NCI-H1092 treated with DMSO at 0.1 percent for 48 hours (cell line): ENCODE results near the gene MYO18A.
A peak's percentile ranks its signal among the peaks of the same experiment; 100 is the strongest.
"Not testable (repeated sequence)": the region's sequence is repeated elsewhere in the genome, so short reads cannot be mapped to it uniquely, and the experiment has no call there.

Source experiments
- DNase-seq: peaks from one replicate; lab custom pipeline; 2025; lab: John Stamatoyannopoulos, UW

MYO18A gene

DNA sequence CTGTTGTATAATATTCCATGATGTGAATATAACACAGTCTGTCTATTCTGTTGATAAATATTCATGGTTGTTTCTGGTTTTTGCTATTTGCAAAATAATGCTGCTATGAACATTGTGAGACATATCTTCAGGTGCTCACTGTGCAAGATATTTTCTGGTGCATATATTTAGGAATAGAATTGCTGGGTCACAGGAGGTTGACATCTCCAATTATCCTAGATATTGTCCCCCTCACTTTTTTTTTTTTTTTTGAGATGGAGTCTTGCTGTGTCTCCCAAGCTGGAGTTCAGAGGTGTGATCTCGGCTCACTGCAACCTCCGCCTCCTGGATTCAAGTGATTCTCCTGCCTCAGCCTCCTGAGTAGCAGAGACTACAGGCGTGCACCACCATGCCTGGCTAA, 14.5 kb upstream of the MYO18A start:
- DNase-seq = no peak

DNA sequence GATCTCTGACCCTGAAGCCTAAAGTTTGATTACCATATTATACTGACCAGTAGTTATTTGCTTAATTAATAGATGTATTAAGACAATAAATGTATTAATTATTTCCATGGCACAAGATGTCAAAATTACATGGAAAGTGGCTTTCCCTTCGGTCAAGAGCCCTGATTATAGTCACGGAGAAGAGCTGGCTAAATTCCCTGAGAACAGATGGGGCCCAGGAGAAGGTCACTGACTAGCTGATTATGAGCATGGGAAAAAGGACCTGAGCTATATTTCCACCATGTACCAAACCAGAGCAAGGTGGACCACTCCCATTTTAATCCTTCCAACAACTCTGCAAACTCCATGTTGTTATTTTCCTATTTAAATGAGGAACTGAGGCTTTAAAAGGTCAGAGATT, 12.9 kb upstream of the MYO18A start:
- no peak for DNase-seq

DNA sequence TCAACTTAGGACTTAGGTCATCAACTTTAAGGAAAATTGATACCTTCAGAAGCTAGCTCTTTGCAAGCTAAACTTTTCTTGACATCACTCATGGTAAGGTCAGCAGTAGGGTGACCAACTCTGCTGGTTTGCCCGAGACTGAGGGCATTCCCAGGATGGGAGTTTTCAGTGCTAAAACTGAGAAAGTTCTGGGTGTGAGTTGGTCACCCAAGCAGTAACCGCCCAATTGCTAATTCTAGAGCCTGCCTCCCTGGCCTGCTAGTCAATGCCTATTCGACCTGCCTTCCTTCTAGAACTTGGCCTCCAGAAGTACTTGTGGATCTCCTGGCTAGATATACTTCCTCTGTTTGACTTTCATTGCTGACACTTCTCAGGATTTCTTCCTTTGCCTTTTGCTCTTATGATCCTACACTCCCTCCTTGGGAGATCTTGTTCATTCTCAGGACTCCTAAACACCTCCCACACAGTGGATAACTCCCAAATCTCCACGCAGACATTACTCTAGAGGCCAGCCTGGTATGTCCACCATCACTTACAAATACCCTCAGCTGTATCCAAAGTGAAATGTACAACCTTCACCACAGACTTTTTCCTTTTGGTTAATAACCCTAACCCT, 10.5 kb upstream of the MYO18A start:
- no peak for DNase-seq

DNA sequence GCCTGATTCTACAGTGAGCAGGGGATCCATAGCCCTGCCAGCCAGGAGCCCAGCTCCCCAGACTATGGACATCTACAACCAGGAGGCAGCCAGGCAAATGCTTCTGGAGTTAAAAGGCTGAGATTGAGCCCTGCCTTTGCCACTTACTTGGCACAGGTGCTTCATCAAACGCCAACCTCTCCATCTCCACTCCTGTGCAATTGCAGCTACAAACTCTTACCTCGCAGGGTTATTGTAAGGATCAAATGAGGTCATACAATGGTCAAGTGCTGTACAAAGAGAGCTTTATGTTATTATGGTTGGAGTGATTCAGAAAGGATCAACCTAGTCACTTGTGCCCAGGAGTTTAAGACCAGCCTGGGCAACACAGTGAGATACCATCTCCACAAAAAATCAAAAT, 9.8 kb upstream of the MYO18A start:
- no peak for DNase-seq

DNA sequence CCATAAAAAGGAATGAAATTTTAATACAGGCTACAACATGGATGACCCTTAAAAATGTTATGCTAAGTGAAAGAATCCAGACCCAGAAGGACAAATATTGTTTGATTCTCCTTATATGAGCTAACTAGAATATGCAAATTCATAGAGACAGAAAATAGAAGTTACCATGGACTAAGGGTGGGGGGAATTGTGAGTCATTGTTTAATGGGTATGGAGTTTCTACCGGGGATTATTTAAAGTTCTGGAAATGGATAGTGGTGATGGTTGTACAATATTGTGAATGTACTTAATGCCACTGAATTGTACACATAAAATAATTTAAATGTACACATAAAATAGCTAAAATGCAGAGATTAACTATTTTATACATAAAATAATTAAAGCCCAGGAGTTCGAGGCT, 9.2 kb upstream of the MYO18A start:
- DNase-seq = no peak

DNA sequence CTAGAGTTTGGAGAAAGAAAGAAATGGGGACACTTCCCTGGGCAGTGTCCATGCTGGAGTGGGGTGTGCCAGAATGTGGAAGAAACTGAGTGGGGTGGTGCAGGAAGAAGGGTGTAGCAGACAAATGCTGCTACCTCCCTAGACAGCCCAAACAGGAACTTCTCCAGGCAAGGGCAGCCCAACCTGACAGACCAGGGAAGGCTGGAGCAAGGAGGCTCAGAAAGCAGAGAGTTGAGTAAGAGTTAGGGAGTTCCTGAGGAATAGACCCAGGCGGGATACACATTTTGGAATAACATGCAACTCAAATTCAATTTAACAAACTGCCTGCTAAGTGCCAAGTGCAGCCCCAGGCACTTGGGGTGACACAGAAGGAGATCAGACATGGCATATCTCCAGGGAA, 1.0 kb upstream of the MYO18A start:
- DNase-seq = no peak

DNA sequence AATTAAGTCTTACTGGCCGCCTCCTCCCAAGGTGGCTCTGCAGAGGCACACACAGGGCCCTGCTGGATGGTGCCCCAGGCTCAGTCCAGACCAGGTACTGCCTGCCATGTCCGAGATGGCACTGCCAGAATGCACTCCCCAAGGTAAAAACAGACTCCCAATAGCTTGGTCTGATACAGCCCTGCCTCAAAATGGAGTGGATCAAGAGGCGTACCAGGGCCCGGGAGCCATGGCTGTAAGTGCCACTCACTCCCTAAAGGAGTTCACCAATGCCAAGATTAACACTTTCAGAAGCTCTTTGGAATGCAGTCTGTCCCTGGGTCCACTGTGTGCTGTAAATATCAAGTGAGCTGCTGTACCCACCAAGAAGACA, 576 bp upstream of the MYO18A start:
- DNase-seq = no peak

DNA sequence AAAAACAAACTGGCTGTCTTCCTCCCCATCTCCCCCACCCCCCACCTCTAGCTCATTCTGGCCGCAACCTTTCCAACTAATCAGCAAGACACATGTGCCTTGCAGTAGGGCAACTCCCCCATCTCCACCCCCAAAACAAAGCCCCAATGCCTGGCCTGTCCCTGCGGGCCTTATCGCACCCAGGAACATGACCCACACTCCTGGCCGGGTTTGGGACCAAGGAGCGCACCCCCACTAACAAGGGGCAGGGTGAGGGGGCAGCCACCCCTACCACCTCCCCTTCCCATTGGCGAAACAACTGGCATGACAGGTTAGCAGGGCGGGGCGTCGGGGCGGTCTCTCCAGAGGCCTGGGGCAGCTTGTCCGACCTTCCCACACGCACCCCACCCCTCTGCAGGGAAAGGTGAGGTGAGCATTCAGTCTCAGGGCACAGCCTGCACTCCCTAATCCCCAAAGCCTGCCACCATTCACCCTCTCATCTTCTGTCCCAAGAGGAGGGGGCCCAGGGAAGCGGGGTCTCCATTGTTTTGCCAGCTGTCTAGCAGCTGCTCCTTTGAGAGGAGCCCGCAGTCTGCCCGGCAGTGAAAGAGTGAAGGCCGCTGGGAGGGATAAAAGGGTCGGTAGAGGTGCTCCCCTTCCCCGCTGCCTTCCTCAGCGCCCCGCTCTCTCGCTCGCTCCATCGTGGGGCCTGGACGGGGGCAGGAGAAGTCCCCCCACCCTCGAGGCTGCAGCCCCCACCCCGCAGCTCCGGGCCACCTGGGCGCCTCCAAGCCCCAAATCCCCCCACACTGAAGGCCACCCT, 765 bp downstream of the MYO18A start:
- DNase-seq = peak; percentile 27

DNA sequence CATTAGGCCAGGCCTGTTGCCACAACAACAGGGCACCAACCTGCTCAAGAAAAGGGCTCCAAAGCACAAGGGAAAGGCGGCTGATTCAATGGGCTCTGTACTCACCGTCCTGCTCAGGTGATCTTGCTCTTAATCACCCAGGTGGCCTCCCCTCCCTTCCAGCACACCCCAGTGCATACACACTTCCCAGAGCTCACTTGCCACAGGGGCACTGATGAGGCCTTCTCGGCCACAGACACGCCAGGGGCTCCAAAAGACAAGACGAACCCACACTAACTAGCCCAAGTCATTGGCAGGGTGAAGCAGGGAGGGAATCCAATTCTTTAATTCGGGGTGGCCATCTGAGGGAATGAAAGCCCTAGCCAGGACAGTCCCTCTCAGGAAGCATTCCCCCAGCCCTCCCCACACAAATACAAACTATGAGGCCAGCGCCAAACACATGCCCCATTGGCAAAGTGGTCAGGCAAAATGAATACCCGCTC, 1.4 kb downstream of the MYO18A start:
- no peak for DNase-seq

DNA sequence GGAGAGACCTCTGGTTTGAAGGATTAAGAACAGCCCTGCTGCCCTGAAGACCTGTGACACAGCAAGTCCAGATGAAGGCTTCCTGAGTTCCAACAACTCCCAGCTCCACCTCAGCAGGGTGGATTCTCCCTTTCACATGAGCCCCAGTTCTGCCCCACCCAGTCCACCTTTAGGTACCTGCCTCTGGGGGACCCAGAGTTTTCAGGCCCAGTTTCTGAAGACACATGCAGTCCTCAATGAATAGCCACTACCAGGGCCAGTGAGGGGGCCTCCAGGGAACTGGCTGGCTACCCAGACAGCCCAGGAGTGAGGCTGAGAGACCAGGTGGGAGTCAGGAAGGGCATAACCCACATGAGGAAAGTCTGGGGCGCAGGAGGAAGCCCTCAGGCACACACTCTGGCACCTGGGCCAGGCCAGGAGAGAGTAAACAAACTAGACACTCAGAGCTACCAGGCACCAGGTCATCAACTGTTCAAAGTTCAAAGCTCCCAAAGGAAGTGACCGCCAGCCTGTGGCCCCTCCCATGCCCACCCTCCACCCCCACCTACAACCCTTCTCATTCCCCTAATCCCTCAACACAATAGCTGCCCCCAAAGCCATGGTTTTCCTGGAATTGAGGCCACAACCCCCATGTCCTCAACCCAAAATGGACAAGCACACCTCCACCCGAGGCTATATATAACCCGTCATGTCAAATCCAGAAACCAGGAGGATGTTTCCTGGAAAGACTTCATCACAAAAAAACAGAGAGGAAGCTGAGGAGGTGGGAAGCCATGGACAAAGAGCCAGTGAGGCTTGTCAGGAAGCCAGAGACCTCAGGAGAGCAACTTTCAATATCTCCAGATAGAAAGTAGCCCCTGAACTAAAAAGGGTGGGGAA, 2.1 kb downstream of the MYO18A start:
- DNase-seq = no peak

DNA sequence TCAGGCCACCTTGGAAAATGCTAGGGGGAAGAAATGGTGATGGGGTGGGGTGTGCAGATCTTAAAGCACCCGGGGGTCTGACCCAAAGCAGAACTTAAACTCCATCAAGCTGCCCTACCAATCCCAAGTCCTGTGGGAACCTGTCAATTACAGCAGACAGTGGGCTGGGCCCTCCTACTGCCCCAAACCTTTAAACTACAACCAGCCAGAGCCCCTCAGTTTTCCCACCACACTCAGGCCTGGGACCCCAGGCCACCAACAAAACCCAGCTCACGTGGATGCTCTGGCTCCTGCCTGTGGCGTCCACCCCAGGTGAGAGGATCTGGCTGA, 2.7 kb downstream of the MYO18A start:
- DNase-seq = no peak

DNA sequence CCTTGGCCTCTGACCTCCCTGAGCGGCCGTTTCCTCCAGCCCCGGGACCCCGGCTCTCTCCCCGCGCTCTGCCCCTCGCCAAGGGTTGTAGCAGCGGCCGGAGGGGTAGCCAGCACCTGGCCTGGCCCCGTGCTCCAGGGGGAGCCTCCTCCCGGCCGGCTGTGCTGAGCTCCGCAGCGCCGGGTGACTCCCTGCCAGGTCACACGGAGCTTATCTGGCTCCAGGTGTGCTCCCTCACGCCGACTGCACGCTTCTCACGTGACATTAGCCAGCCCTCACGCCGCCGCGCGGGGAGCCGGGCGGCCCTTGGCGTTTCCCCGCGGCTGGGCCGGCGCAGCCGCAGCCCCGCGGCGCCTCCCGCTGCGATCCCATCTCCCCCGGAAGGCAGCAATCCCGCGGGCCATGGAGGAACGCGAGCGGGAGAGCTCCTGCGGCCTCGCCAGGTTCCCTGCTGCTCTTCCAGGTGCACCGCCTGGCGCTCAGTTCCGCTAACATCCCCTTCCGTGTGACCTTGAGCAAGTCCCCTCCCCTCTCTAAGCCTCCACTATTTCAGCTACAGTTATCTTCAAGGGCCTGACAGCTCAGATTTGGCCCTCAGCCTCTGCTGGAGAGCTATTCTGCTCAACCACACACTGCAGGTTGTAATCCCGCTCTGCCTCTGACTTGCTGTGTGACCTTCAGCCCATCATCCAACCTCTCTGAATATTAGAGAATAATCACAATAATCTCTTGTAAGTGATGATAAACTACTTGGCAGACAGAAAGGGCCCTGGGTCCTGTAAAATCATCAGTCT, 3.4 kb downstream of the MYO18A start:
- peak; percentile 66 for DNase-seq

DNA sequence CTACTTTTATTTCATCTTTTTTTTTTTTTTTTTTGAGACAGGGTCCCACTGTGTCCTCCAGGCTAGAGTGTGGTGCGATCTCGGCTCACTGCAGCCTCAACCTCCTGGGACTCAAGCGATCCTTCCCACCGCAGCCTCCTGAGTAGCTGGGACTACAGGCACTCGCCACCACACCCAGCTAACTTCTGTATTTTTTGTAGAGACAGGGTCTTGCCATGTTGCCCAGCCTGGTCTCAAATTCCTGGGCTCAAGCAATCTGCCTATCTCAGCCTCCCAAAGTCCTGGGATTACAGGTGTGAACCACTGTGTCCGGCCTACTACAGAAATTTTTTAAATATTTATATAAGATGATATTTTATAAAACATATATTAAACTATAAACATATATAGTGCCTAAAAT, 4.8 kb downstream of the MYO18A start:
- no peak for DNase-seq

DNA sequence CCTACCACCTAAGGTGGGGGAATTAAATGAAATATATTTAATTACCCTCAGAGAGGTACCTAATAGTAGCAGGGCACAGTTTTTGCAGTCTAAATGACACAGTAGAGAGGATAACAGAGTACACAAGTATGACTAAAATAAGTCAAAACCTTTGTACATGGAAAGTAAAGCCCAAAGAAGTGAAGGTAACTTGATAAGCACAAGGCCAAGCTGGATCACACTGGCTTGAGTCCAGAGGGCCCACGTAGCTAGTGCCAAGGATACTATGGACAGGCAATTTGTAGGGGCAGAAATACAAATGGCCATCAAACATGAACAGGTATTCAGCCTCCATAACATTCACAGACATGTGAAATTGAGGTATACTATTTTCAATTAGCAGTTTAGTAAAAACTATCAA, 7.6 kb downstream of the MYO18A start:
- no peak for DNase-seq

DNA sequence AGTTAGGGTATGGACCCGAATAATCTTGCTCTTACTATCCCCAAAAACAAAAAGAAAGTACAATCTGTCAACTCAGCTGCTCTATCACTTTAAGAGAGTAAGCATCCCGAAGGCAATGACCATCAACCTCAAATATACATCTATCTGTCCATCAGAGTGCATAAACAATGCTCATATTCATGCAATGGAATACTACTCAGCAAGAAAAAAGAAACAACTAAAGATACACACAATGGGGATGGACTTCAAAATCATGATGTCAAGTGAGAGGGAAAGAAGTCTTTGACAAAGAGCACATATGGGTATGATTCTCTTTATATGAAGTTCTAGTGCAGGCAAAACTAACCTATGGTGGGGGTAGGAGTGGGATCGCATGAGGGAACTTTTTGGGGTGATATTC, 9.5 kb downstream of the MYO18A start:
- no peak for DNase-seq

DNA sequence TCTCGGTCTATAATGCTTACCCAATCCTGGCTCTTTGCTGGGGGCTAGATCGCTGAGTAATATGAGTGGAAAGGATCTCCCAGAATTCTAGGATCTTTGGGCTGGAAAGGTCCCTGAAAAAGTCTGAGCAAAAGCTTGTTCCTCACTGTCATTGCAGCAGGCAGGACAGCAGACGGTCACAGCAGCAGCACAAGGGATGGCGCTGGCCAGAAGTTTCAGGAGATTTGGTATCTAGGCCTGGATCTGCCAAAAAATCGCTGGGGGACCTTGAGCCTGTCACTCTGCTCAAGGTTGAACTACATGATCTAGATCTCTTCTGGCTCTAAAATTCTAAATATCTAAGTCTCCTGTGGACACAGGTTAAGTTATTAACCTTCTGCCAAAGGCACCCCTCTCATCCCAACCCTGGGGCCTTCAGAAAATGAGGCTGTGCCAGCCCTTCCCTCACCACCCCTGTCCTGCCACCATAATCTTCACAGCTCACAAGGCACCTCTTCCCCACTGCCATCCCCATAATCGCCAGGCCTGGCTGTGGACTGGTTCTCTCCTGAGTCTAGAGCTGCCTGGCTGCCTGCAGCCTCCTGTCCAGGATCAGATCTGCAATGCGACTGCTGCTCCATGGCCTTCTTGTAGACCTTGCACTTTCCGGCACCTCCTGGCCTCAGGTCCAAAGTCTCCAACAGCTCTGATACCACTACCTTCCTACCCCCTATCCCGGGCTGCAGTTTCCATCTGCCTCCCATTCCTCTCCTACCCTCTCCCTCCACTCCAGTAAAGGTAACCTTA, 10.2 kb downstream of the MYO18A start:
- no peak for DNase-seq

DNA sequence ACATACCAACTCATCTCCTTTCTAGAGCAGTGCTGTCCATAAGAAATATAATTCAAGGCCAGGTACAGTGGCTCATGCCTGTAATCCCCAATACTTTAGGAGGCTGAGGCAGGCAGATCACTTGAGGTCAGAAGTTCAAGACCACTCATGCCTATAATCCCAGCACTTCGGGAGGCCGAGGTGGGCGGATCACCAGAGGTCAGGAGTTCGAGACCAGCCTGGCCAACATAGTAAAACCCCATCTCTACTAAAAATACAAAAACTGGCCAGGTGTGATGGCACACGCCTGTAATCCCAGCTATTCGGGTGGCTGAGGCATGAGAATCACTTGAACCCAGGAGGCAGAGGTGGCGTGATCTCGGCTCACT, 11.5 kb downstream of the MYO18A start:
- DNase-seq = not testable (repeated sequence)

DNA sequence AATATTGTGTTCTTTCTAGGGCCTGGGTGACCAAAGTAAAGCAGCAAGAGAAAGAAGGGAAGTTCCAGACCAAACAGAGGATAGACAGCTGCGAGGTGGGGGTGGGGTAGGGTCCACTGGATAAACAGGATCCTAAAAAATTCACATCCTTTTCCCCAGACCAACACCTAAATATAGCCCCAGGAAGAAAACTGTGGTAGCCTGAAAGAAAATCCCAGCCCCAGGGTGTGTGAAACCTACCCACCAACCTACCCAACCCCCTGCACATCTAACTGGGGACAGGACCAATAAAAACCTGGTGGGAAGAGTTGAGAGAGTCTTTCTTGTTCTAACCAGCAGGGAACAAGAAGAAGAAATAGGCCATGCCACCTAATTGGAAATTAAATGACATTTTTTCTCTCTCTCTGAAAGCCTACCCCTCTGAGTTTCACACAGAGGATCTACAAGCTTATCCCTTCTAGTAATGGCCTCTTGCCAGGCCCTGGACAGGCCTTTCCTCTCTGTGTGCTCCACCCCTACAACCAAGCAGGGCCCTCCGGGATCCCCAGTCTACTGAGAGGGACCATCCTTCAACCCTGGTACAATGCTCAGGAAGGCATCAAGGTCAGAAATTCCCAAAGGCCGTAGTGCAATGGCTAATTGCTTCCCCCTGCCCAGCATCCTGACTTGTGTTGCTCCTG, 12.0 kb downstream of the MYO18A start:
- DNase-seq = no peak

DNA sequence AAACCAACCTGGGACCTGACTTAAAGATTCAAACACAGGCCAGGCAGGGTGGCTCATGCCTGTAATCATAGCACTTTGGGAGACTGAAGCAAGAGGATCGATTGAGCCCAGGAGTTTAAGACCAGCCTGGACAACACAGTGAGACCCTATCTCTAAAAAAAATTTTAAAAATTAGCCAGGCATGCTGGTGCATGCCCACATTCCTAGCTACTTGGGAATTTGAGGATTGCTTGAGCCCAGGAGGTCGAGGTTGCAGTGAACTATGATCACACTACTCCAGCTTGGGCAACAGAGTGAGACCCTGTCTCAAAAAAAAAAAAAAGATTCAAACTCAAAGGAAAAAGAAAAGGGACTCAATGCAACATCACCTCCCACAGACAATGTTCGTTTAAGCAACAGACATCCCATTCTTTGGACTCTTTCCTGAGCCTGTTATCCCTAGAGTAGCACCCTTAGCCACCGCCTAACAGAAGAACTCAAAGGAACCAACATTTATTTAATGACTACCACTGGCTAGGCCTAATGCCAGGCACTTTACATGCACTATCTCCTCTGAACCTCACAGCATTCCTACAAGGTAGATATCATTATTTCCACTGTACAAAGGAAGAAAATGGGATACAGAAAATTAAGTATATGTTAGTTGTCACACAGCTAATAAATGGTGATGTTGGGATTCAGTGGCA, 12.7 kb downstream of the MYO18A start:
- DNase-seq = no peak

DNA sequence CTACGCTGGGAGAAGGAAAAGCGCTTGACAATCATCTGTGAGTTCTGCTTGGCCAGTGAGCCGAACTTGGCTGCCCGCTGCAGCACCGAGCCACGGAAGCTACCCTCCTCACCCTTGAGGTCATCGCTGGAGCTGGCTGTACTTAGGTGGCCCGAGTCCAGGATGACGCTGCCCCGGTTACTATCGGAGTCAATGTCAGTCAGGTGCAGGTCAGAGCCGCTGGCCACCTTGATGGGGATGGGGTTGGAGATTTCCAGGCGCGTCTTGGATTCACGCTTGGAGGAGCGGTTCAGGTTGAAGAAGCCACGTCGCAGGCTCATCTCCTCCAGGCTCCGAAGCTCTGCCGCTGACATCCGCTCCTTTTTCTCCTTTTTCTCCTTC, 13.7 kb downstream of the MYO18A start:
- no peak for DNase-seq
